DMS 273 treated with DMSO at 0.1 percent for 48 hours (cell line): ENCODE data around the gene EXOC6B.

Source experiments
- DNase-seq: peaks from one replicate; lab custom pipeline; 2025; lab: John Stamatoyannopoulos, UW

Gene EXOC6B

GRCh38 chr2:72734432-72734831, 91.4 kb downstream of the EXOC6B start:
- DNase-seq, result no peak

GRCh38 chr2:72731116-72731515, 94.7 kb downstream of the EXOC6B start:
- DNase-seq, result no peak

GRCh38 chr2:72727356-72727755, 98.5 kb downstream of the EXOC6B start:
- no peak for DNase-seq

GRCh38 chr2:72723769-72724370, 102.0 kb downstream of the EXOC6B start:
- no peak for DNase-seq

GRCh38 chr2:72722492-72723070, 103.3 kb downstream of the EXOC6B start:
- no peak for DNase-seq

GRCh38 chr2:72719416-72719815, 106.4 kb downstream of the EXOC6B start:
- peak; percentile 4 for DNase-seq

GRCh38 chr2:72718876-72719275, 107.0 kb downstream of the EXOC6B start:
- no peak for DNase-seq

GRCh38 chr2:72716601-72717000, 109.2 kb downstream of the EXOC6B start:
- DNase-seq, result no peak

GRCh38 chr2:72713857-72714256, 112.0 kb downstream of the EXOC6B start:
- DNase-seq, result no peak

GRCh38 chr2:72712977-72713376, 112.9 kb downstream of the EXOC6B start:
- DNase-seq, result no peak

- DNase-seq, result no peak
Observed at GRCh38 chr2:72712304-72712703, 113.5 kb downstream of the EXOC6B start.

GRCh38 chr2:72710418-72711152, 115.2 kb downstream of the EXOC6B start:
- no peak for DNase-seq

- no peak for DNase-seq
Observed at GRCh38 chr2:72708236-72708635, 117.6 kb downstream of the EXOC6B start.

- no peak for DNase-seq
Observed at GRCh38 chr2:72698300-72698699, 127.5 kb downstream of the EXOC6B start.

- no peak for DNase-seq
Observed at GRCh38 chr2:72696559-72696958, 129.3 kb downstream of the EXOC6B start.

GRCh38 chr2:72695676-72696075, 130.2 kb downstream of the EXOC6B start:
- DNase-seq, result no peak

GRCh38 chr2:72694715-72695496, 130.9 kb downstream of the EXOC6B start:
- peak; percentile 54 for DNase-seq

- no peak for DNase-seq
Observed at GRCh38 chr2:72689579-72690195, 136.1 kb downstream of the EXOC6B start.

GRCh38 chr2:72685638-72686213, 140.1 kb downstream of the EXOC6B start:
- no peak for DNase-seq

GRCh38 chr2:72682061-72682460, 143.8 kb downstream of the EXOC6B start:
- no peak for DNase-seq

GRCh38 chr2:72681016-72681995, 144.5 kb downstream of the EXOC6B start:
- DNase-seq, result no peak
